GM23338 (cell line): Measurements from ENCODE around the gene NYAP2.

Source experiments
- EZH2 ChIP-seq: fragments of 200-600 bp; sonication (generic); IDR thresholded peaks from one replicate; pipeline ENCODE4 v1.8.0; 2017; ENCODE audit warnings: antibody characterized with exemption, mild to moderate bottlenecking, low read depth; ENCODE audit not compliant: unreplicated experiment
- EZH2phosphoT487 ChIP-seq: fragments of 200-600 bp; sonication (generic); IDR thresholded peaks from one replicate; pipeline ENCODE4 v1.8.1; 2018; ENCODE audit warnings: antibody characterized with exemption; ENCODE audit not compliant: unreplicated experiment
- POLR2AphosphoS5 ChIP-seq: IDR thresholded peaks from 2 replicates; pipeline ENCODE4 v1.6.1; 2016; ENCODE audit warnings: antibody characterized with exemption, low read depth
- REST ChIP-seq: IDR thresholded peaks from one replicate; pipeline ENCODE4 v1.6.1; 2018; ENCODE audit warnings: antibody characterized with exemption; ENCODE audit not compliant: unreplicated experiment
- TF ChIP-seq, protein P1 (sequence below), 2 experiments: fragments of 200-600 bp in 1 of 2; sonication (generic) in 1 of 2; conservative IDR thresholded peaks; 2 replicates each; pipeline versions ENCODE4 v1.5.1 to v1.6.1; 2016 to 2017; ENCODE audit warnings: antibody characterized with exemption in 2 of 2, low read depth in 2 of 2, mild to moderate bottlenecking in 2 of 2, moderate library complexity in 1 of 2
- TF ChIP-seq, protein P2 (sequence below): IDR thresholded peaks from 2 replicates; pipeline ENCODE4 v1.6.1; 2016; ENCODE audit warnings: antibody characterized with exemption

DNA sequence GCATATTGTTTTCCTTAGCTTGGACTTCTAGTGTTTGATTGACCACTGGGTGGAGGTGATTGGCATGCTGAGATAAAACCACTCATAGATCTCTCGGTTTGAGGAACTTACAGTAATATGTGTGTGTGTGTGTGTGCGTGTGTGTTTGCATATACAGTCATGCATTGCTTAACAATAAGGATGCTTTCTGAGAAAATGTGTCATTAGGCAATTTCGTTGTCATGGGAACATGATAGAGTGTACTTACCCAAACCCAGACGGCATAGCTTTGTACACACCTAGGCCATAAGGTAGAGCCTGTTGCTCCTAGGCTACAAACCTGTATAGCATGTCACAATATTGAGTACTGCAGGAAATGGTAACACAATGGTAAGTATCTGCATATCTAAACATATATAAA is 167.3 kb downstream of the NYAP2 start:
- TF ChIP-seq POLR2AphosphoS5 = no peak
- no peak for TF ChIP-seq EZH2
- no peak for TF ChIP-seq EZH2phosphoT487
- TF ChIP-seq, protein P1, sequence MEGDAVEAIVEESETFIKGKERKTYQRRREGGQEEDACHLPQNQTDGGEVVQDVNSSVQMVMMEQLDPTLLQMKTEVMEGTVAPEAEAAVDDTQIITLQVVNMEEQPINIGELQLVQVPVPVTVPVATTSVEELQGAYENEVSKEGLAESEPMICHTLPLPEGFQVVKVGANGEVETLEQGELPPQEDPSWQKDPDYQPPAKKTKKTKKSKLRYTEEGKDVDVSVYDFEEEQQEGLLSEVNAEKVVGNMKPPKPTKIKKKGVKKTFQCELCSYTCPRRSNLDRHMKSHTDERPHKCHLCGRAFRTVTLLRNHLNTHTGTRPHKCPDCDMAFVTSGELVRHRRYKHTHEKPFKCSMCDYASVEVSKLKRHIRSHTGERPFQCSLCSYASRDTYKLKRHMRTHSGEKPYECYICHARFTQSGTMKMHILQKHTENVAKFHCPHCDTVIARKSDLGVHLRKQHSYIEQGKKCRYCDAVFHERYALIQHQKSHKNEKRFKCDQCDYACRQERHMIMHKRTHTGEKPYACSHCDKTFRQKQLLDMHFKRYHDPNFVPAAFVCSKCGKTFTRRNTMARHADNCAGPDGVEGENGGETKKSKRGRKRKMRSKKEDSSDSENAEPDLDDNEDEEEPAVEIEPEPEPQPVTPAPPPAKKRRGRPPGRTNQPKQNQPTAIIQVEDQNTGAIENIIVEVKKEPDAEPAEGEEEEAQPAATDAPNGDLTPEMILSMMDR (conservative IDR thresholded peaks at IDR 0.05; ENCODE audit: low read depth in 2 of 2) = no peak
- TF ChIP-seq REST = no peak
- TF ChIP-seq, protein P2, sequence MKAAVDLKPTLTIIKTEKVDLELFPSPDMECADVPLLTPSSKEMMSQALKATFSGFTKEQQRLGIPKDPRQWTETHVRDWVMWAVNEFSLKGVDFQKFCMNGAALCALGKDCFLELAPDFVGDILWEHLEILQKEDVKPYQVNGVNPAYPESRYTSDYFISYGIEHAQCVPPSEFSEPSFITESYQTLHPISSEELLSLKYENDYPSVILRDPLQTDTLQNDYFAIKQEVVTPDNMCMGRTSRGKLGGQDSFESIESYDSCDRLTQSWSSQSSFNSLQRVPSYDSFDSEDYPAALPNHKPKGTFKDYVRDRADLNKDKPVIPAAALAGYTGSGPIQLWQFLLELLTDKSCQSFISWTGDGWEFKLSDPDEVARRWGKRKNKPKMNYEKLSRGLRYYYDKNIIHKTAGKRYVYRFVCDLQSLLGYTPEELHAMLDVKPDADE = no peak
